WTC11 (cell line): ENCODE data around the gene NFATC1. TPM values are rescaled to one million over a fixed set of nuclear protein-coding genes. Genes with fewer than 3 reads are reported as not detected.

Experiments
- ATAC-seq: fragments of 200-7000 bp; cut with Tn5 transposase; 2 replicates; pipeline ENCODE4 v1.10.0; 2021; ENCODE audit warnings: mild to moderate bottlenecking, moderate library complexity
- CTCF ChIA-PET: fragments of 300-600 bp; sonication (Branson Sonifier 250); formaldehyde crosslinking; loops from one replicate; lab custom pipeline; 2021; ENCODE audit warnings: antibody characterized with exemption; lab: Charles Lee
- POLR2A ChIA-PET: fragments of 350-600 bp; sonication (Branson Sonifier 250); formaldehyde crosslinking; loops from one replicate; lab custom pipeline; 2021; ENCODE audit warnings: antibody characterized with exemption; lab: Charles Lee
- DNase-seq: peaks from one replicate; pipeline ENCODE4 v3.0.0; 2021; ENCODE audit warnings: low spot score
- H3K27ac Mint-ChIP-seq: 2 replicates; pipeline ENCODE4 v1.8.0; 2021; ENCODE audit warnings: mixed read lengths
- H3K27me3 Mint-ChIP-seq: 2 replicates; pipeline ENCODE4 v1.8.0; 2021; ENCODE audit warnings: low read depth, mild to moderate bottlenecking, moderate library complexity, mixed read lengths
- H3K36me3 Mint-ChIP-seq: 2 replicates; pipeline ENCODE4 v1.8.0; 2021; ENCODE audit warnings: mixed read lengths
- H3K4me1 Mint-ChIP-seq: 2 replicates; pipeline ENCODE4 v1.8.0; 2022; ENCODE audit warnings: mixed read lengths
- H3K4me3 Mint-ChIP-seq: 2 replicates; pipeline ENCODE4 v1.8.0; 2021; ENCODE audit warnings: mild to moderate bottlenecking, moderate library complexity, mixed read lengths
- H3K9me3 Mint-ChIP-seq: 2 replicates; pipeline ENCODE4 v1.8.0; 2021; ENCODE audit warnings: mixed read lengths
- AFF4 ChIP-seq: sonication (generic); formaldehyde crosslinking; IDR thresholded peaks from 2 replicates; pipeline ENCODE4 v1.8.1; 2023; ENCODE audit warnings: mild to moderate bottlenecking, missing genetic modification reagents, borderline replicate concordance
- ATF1 ChIP-seq: sonication (generic); formaldehyde crosslinking; IDR thresholded peaks from 2 replicates; pipeline ENCODE4 v1.8.1; 2023; ENCODE audit warnings: mild to moderate bottlenecking, moderate library complexity, missing genetic modification reagents
- ATF2 ChIP-seq: sonication (generic); formaldehyde crosslinking; IDR thresholded peaks from 2 replicates; pipeline ENCODE4 v1.8.1; 2022; ENCODE audit warnings: low read depth, missing genetic modification reagents, borderline replicate concordance
- ATF3 ChIP-seq: sonication (generic); formaldehyde crosslinking; conservative IDR thresholded peaks from 2 replicates; pipeline ENCODE4 v1.8.1; 2022; ENCODE audit warnings: mild to moderate bottlenecking, missing genetic modification reagents
- CREM ChIP-seq: sonication (generic); formaldehyde crosslinking; IDR thresholded peaks from 2 replicates; pipeline ENCODE4 v1.8.1; 2022; ENCODE audit warnings: mild to moderate bottlenecking, missing genetic modification reagents, moderate library complexity
- E2F5 ChIP-seq: sonication (generic); formaldehyde crosslinking; IDR thresholded peaks from 2 replicates; pipeline ENCODE4 v1.8.1; 2022; ENCODE audit warnings: mild to moderate bottlenecking, moderate library complexity, missing genetic modification reagents
- EMX1 ChIP-seq: fragments of 250-450 bp; sonication (Bioruptor Pico); IDR thresholded peaks from 2 replicates; pipeline ENCODE4 v1.8.0; 2021; ENCODE audit warnings: mild to moderate bottlenecking
- MXD4 ChIP-seq: fragments of 250-450 bp; sonication (Bioruptor Pico); IDR thresholded peaks from 2 replicates; pipeline ENCODE4 v1.8.0; 2021; ENCODE audit warnings: mild to moderate bottlenecking, moderate library complexity, borderline replicate concordance
- NR2C2 ChIP-seq: sonication (generic); formaldehyde crosslinking; IDR thresholded peaks from 2 replicates; pipeline ENCODE4 v1.8.0; 2022; ENCODE audit warnings: mild to moderate bottlenecking, missing genetic modification reagents
- RORB ChIP-seq: fragments of 250-450 bp; sonication (Bioruptor Pico); IDR thresholded peaks from 2 replicates; pipeline ENCODE4 v1.9.0; 2021; ENCODE audit warnings: mild to moderate bottlenecking
- TP53 ChIP-seq: sonication (generic); formaldehyde crosslinking; IDR thresholded peaks from 2 replicates; pipeline ENCODE4 v1.8.1; 2023; ENCODE audit warnings: mild to moderate bottlenecking, missing genetic modification reagents
- ZNF121 ChIP-seq: sonication (generic); formaldehyde crosslinking; IDR thresholded peaks from 2 replicates; pipeline ENCODE4 v1.8.0; 2023; ENCODE audit warnings: missing genetic modification reagents
- ZNF425 ChIP-seq: fragments of 250-450 bp; sonication (Bioruptor Pico); conservative IDR thresholded peaks from 2 replicates; pipeline ENCODE4 v1.9.0; 2021; ENCODE audit warnings: mild to moderate bottlenecking
- total RNA-seq: library from RNA; stranded (reverse); gene quantifications from 3 replicates; pipeline ENCODE4 v1.2.3, GENCODE V29; 2021
- TF ChIP-seq, protein P1 (sequence below): sonication (generic); formaldehyde crosslinking; IDR thresholded peaks from 2 replicates; pipeline ENCODE4 v1.8.0; 2022; ENCODE audit warnings: mild to moderate bottlenecking, missing genetic modification reagents
- TF ChIP-seq, protein P2 (sequence below): sonication (generic); formaldehyde crosslinking; IDR thresholded peaks from 2 replicates; pipeline ENCODE4 v1.8.1; 2022; ENCODE audit warnings: low read depth, mild to moderate bottlenecking, moderate library complexity, missing genetic modification reagents, borderline replicate concordance
- TF ChIP-seq, protein P3 (sequence below): sonication (generic); formaldehyde crosslinking; IDR thresholded peaks from 2 replicates; pipeline ENCODE4 v1.8.0; 2022; ENCODE audit warnings: mild to moderate bottlenecking, missing genetic modification reagents

Gene NFATC1
- total RNA-seq, 1 experiment from 2014 or later = 20.2 TPM

GRCh38 chr18:79455261-79455660, 59.5 kb downstream of the NFATC1 start:
- CTCF ChIA-PET = no interaction called here

DNA sequence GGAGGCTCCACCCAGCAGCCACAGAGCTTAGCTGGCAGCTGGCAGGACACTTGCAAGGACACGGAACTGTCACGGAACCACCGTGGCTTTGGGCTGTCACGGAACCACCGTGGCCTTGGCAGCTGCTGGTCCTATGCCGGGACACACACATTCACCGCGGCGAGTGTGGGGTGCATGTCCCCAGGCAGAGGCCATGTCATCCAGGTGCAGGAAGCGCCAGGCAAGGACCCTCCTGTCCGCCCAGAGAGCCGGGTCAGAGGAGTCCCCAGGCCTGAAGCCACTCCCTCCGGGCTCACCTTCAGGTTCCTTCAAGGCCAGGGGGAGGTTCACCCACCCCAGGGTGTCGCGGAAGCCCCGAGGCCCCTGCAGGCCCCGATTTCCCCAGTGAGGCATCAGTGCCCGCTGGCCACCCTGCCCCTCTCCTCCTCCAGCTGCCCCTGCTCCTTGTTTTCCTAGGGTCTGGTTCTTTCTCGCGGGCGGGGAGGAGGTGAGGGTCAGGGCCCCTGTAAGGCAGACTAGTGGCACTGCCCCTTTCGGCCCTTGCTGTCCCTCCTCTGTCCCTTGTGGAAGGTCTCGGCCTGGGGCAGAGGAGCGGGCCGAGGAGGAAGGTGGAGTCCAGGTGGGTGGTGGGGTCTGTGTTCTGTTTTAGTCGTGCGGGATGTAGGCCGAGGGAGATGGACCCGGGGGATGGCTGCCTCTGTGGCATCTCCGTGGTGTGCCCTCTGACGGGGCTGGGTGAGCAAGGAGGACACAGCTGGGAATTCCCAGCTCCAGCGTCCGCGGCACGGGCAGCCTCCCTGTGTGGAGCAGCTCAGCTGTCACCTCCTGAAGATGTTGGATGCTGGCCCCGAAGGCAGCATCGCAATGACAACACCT, 60.6 kb downstream of the NFATC1 start:
- no peaks in the 10 kb centered on the region for H3K27me3 Mint-ChIP-seq
- no peaks in the 10 kb centered on the region for H3K9me3 Mint-ChIP-seq
- no peak for ATAC-seq
- POLR2A ChIA-PET = no interaction called here
- DNase-seq = no peak
- H3K36me3 Mint-ChIP-seq = peaks cover 2% of the 10 kb centered on the region; the same call in 1 of the 2 replicates
- no peak overlapping the region for H3K4me3 Mint-ChIP-seq
- peaks cover 17% of the 10 kb centered on the region for H3K4me1 Mint-ChIP-seq
- TF ChIP-seq, protein P1, sequence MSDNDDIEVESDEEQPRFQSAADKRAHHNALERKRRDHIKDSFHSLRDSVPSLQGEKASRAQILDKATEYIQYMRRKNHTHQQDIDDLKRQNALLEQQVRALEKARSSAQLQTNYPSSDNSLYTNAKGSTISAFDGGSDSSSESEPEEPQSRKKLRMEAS = no peak
- TF ChIP-seq ATF2 (CRISPR knock-in tag) = no peak
- no peak for TF ChIP-seq E2F5 (CRISPR knock-in tag)
- TF ChIP-seq, protein P2, sequence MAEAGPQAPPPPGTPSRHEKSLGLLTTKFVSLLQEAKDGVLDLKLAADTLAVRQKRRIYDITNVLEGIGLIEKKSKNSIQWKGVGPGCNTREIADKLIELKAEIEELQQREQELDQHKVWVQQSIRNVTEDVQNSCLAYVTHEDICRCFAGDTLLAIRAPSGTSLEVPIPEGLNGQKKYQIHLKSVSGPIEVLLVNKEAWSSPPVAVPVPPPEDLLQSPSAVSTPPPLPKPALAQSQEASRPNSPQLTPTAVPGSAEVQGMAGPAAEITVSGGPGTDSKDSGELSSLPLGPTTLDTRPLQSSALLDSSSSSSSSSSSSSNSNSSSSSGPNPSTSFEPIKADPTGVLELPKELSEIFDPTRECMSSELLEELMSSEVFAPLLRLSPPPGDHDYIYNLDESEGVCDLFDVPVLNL = no peak
- TF ChIP-seq CREM (CRISPR knock-in tag) = no peak
- TF ChIP-seq, all 79 proteins: peak for 0
- no peak overlapping the region for H3K27ac Mint-ChIP-seq
- CTCF ChIA-PET = no interaction called here

More at GRCh38 chr18:79455261-79455660, 59.5 kb downstream of the NFATC1 start:
- Mint-ChIP-seq H3K27ac (no peak overlapping the region), H3K4me1 (peaks cover 10% of the 10 kb centered on the region), H3K9me3 (no peaks in the 10 kb centered on the region), H3K36me3 (peaks cover 5% of the 10 kb centered on the region; the same call in 1 of the 2 replicates), H3K27me3 (no peaks in the 10 kb centered on the region), H3K4me3 (no peak overlapping the region)
- POLR2A ChIA-PET = no interaction called here
- DNase-seq = no peak
- TF ChIP-seq MXD4 (CRISPR knock-in tag) (no peak), RORB (CRISPR knock-in tag) (no peak), ZNF121 (CRISPR knock-in tag) (no peak), ATF3 (CRISPR knock-in tag) (no peak), ATF1 (no peak), ZNF425 (CRISPR knock-in tag) (no peak), EMX1 (no peak), AFF4 (CRISPR knock-in tag) (no peak), TP53 (CRISPR knock-in tag) (no peak), NR2C2 (CRISPR knock-in tag) (no peak)
- TF ChIP-seq, protein P3, sequence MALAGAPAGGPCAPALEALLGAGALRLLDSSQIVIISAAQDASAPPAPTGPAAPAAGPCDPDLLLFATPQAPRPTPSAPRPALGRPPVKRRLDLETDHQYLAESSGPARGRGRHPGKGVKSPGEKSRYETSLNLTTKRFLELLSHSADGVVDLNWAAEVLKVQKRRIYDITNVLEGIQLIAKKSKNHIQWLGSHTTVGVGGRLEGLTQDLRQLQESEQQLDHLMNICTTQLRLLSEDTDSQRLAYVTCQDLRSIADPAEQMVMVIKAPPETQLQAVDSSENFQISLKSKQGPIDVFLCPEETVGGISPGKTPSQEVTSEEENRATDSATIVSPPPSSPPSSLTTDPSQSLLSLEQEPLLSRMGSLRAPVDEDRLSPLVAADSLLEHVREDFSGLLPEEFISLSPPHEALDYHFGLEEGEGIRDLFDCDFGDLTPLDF (CRISPR knock-in tag) = no peak
- no peak for ATAC-seq
